HUES64 (cell line): ENCODE results near the gene MAGI1.

ENCODE experiments used
- H3K27ac ChIP-seq: 2 replicates; pipeline ENCODE4 v1.7.0; 2013; ENCODE audit warnings: low read depth, low read length, inconsistent platforms
- H3K27me3 ChIP-seq: 2 replicates; pipeline ENCODE4 v1.6.1; 2013; ENCODE audit warnings: mild to moderate bottlenecking, low read length; ENCODE audit not compliant: insufficient read depth
- H3K36me3 ChIP-seq: 2 replicates; pipeline ENCODE4 v1.6.1; 2013; ENCODE audit warnings: mild to moderate bottlenecking, low read length; ENCODE audit not compliant: insufficient read depth
- H3K4me1 ChIP-seq: 2 replicates; pipeline ENCODE4 v1.6.1; 2013; ENCODE audit warnings: mild to moderate bottlenecking, low read length, moderate library complexity; ENCODE audit not compliant: insufficient read depth
- H3K4me3 ChIP-seq: 2 replicates; pipeline ENCODE4 v1.5.1; 2013; ENCODE audit warnings: mild to moderate bottlenecking, low read length, moderate library complexity
- H3K9ac ChIP-seq: 2 replicates; pipeline ENCODE4 v1.6.1; 2013; ENCODE audit warnings: mild to moderate bottlenecking, low read depth, low read length
- H3K9me3 ChIP-seq: 2 replicates; pipeline ENCODE4 v1.6.1; 2013; ENCODE audit warnings: low read depth, low read length; ENCODE audit not compliant: insufficient read depth
- WGBS: fragments of 150-250, 120-280 bp; methylation state at CpG from one replicate; pipeline ENCODE4 v1.1.7; 2013; ENCODE audit warnings: missing lambda C conversion rate; 5-methylcytosine and 5-hydroxymethylcytosine counted together

MAGI1 gene

DNA sequence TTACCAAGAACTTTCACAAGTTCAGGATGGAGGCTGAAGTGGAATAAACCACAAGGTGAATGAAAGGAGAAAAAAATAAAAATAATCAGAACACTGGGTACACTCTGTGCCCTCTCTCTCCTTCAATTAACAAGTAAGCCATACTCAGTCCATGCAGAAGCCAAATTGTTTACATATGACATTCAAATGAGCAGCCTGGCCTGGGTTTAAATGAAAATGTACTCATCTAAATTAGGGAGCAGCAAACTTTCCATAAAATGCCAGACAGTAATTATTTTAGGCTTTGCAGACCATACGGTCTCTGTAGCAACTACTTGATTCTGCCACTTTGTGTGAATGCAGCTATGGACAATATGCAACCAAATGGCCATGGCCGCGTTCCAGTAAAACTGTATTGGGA lies 376.6 kb downstream of the MAGI1 start:
- Histone ChIP-seq H3K4me3 (no peak overlapping the region), H3K36me3 (no peaks in the 10 kb centered on the region), H3K9me3 (no peaks in the 10 kb centered on the region), H3K27ac (no peak overlapping the region), H3K27me3 (no peaks in the 10 kb centered on the region), H3K9ac (no peak overlapping the region), H3K4me1 (peaks cover 28% of the 10 kb centered on the region)
- WGBS = 63% methylated on average over 3 of the region's 3 CpGs

DNA sequence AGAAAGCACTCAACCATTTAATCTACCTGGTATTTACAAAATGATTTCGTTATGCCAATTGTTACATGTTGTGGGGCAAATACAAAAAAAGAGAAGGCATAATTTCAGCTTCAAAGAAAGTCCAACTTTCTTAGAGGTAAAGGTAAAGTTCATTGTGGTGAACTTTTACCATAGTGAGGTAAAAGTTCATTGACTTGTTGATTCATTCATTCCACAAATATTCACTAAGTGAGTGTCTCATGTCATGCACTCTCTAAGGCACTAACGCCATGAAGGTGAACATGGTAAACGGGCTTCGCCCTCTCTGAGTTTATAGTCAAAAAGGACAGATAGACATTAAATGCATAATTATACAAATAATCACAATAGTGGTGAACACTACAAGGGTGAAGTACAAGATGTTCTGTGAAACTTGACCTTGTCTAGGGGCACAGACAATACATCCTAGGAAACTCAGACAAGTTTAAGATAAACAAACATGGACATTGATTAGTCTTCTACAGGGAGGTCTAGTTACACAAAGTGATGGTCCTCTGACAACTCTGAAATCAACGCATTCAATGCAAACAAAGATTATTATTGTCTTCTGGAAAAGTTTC lies 378.6 kb downstream of the MAGI1 start:
- Histone ChIP-seq H3K4me1 (peaks cover 13% of the 10 kb centered on the region), H3K4me3 (no peak overlapping the region), H3K27ac (no peak overlapping the region), H3K9ac (no peak overlapping the region), H3K9me3 (no peaks in the 10 kb centered on the region), H3K27me3 (no peaks in the 10 kb centered on the region), H3K36me3 (no peaks in the 10 kb centered on the region)
- 94% methylated on average over 5 of the region's 5 CpGs for WGBS

DNA sequence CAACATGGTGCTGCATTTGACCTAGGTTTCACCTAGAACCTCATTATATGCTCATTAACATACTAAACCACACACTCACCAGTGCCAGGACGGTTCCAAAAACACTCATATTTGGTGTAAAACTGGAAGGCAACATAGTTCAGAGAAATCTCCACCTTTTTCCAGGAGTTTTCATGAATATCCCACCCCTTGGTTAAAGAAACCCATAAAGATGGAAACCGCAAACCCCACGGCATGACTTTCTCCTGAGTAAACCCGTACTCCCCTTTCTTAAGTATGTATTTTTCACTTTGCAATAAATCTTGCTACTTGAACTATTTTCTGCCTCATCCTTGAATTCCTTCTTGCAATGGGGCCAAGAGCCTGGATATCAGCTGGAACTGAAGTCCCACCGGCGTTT lies 379.3 kb downstream of the MAGI1 start:
- no peak overlapping the region for H3K27ac ChIP-seq
- no peaks in the 10 kb centered on the region for H3K9me3 ChIP-seq
- no peaks in the 10 kb centered on the region for H3K27me3 ChIP-seq
- H3K4me1 ChIP-seq = peaks cover 10% of the 10 kb centered on the region; the same call in 1 of the 2 replicates
- no peak overlapping the region for H3K4me3 ChIP-seq
- 93% methylated on average over 6 of the region's 6 CpGs for WGBS
- H3K9ac ChIP-seq = no peak overlapping the region
- no peaks in the 10 kb centered on the region for H3K36me3 ChIP-seq

DNA sequence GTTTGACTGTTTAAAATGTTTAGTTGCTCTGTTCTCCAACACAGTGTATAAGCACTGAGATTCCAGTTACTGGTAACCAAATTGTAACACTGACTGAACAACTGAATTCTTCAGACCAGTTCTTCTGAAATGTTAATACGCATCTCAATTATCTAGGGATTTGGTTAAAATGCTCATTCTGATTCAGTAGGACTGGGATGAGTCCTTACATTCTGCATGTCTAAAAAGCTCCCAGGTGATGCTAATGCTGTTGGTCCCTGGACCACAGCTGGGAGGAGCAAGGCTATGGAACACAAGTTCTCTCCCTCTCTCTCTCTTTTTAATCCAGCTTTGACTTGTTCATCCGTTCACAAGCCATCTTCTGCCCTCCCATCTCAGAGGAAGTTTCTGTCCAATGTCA lies 380.3 kb downstream of the MAGI1 start:
- H3K27ac ChIP-seq = no peak overlapping the region
- 76% methylated on average over 2 of the region's 2 CpGs for WGBS
- no peak overlapping the region for H3K9ac ChIP-seq
- no peaks in the 10 kb centered on the region for H3K36me3 ChIP-seq
- no peak overlapping the region for H3K4me3 ChIP-seq
- no peaks in the 10 kb centered on the region for H3K9me3 ChIP-seq
- H3K27me3 ChIP-seq = no peaks in the 10 kb centered on the region
- peaks cover 10% of the 10 kb centered on the region; the same call in 1 of the 2 replicates for H3K4me1 ChIP-seq

DNA sequence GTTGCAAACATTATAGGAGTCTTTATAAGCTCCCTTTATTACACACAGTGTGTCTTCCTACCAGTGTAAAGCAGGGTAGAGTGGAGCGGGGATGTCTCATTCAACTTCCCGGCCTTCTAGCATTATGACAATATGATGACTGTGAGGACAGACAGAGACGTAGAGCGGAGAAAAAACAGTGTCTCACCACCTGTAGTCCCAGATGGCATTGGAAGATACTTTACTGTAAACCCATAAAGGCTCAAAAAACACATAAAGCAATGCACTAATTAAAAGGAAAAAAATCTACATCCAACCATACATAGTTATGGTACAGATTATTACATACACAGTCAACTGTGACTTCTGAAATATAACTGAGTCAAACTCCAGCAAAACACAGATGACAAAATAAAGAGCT lies 383.7 kb downstream of the MAGI1 start:
- Histone ChIP-seq H3K27me3 (no peaks in the 10 kb centered on the region), H3K27ac (no peak overlapping the region), H3K4me1 (peaks cover 10% of the 10 kb centered on the region; the same call in 1 of the 2 replicates), H3K9ac (no peak overlapping the region), H3K9me3 (peaks cover 4% of the 10 kb centered on the region; the same call in 1 of the 2 replicates), H3K4me3 (no peak overlapping the region), H3K36me3 (no peaks in the 10 kb centered on the region)
- 96% methylated on average over 4 of the region's 4 CpGs for WGBS

DNA sequence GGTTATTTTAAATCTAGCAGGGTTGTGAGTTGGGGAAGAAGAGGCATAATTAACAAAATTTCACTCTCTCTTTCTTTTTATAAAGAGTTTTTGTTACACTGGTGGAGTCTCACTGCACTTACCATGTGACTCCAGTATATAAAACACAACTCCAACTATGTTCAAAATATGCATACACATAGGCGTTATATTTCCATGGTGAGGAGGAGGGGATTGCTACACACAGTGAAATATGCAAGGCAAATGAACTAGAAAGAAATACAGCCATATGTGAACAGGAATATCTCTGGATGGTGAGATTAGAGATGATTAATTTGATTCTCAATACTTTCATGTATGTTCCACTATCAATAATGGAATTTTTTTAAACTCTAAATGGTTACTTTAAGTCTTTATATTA lies 385.0 kb downstream of the MAGI1 start:
- H3K9ac ChIP-seq = no peak overlapping the region
- no peaks in the 10 kb centered on the region for H3K36me3 ChIP-seq
- no CpG with 5 or more reads among the region's 1 CpG for WGBS
- H3K4me3 ChIP-seq = no peak overlapping the region
- peaks cover 4% of the 10 kb centered on the region; the same call in 1 of the 2 replicates for H3K9me3 ChIP-seq
- H3K4me1 ChIP-seq = peaks cover 6% of the 10 kb centered on the region; the same call in 1 of the 2 replicates
- H3K27ac ChIP-seq = no peak overlapping the region
- no peaks in the 10 kb centered on the region for H3K27me3 ChIP-seq

DNA sequence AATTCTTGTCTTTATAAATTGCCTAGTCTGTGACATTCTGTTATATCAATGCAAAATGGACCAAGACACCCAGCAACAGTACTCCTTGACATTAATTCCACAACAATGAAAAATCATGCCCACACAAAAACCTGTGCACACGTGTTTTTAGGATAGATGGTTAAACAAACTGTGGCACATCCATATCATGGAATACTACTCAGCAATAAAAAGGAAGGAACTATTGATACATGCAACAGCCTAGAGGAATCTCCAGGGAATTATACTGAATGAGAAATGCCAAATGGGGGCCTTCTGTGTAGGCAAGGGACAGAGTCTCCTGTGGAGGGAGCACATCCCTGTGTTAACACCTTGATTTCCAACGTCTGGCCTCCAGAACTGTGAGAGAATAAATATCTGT lies 388.5 kb downstream of the MAGI1 start:
- Histone ChIP-seq H3K4me1 (no peaks in the 10 kb centered on the region), H3K4me3 (no peak overlapping the region), H3K27me3 (no peaks in the 10 kb centered on the region), H3K9me3 (peaks cover 11% of the 10 kb centered on the region; the same call in 1 of the 2 replicates), H3K9ac (no peak overlapping the region), H3K36me3 (no peaks in the 10 kb centered on the region), H3K27ac (no peak overlapping the region)
- 96% methylated on average over 2 of the region's 2 CpGs for WGBS

DNA sequence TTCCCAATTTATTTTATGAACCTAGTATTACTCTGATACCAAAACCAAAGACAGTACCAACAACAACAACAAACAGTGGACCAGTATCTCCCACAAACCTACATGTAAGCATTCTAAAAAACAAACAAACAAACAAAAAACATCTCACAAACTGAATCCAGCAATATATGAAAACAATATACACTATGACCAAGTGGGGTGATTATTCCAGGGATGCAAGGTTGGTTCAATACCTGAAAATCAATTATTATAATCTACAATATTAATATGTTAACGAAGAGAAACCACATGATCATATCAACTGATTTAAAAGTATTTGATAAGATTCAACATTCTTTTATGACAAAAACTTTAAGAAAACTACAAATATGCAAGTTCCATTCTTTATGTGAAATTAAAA lies 391.3 kb downstream of the MAGI1 start:
- Histone ChIP-seq H3K9ac (no peak overlapping the region), H3K4me3 (no peak overlapping the region), H3K4me1 (peaks cover 5% of the 10 kb centered on the region; the same call in 1 of the 2 replicates), H3K27ac (no peak overlapping the region), H3K36me3 (no peaks in the 10 kb centered on the region), H3K27me3 (no peaks in the 10 kb centered on the region), H3K9me3 (peaks cover 11% of the 10 kb centered on the region; the same call in 1 of the 2 replicates)
- WGBS = no CpG with 5 or more reads among the region's 1 CpG

DNA sequence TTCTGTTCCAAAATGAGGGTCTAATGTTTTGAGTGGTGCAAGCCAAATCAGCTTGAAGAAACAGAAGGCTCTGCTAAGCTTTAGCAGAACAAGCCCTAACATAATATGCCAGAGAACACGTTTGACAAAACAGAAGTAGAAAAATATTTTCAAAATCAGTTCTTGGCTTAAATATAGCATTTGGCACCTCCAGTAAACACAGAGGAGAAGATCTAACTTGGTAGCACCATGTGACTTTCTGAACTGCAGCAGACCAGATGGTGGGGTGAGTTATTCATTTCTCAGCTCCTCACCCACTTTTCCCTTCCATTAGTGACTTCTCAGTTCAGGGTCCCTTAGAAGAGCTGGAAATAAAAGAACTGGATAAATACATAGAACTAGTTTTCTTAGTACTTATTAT lies 395.8 kb downstream of the MAGI1 start:
- peaks cover 25% of the 10 kb centered on the region for H3K4me1 ChIP-seq
- no peaks in the 10 kb centered on the region for H3K27me3 ChIP-seq
- peaks cover 7% of the 10 kb centered on the region; the same call in 1 of the 2 replicates for H3K9me3 ChIP-seq
- no peaks in the 10 kb centered on the region for H3K36me3 ChIP-seq
- WGBS = 100% methylated on average over 1 of the region's 1 CpG
- no peak overlapping the region for H3K4me3 ChIP-seq
- no peak overlapping the region for H3K9ac ChIP-seq
- H3K27ac ChIP-seq = no peak overlapping the region

DNA sequence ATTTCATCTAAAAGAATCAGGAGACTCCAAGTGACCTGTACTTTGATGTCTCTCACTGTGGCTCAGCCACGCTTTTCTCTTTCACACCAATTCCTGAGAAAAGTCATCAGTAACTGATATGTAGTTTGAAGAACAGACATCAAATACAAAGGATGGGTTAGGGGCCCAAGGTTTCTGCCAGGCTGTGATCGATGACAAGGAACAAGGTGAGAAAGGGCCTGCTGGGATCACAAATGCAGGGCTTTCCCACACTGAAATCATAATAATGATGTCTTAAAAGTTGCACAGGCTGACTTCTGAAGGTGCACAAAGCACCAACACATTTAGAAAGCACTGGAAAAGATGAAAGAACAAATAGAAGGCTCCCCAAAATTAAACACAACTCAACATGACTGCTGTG lies 396.9 kb downstream of the MAGI1 start:
- Histone ChIP-seq H3K9me3 (no peaks in the 10 kb centered on the region), H3K27me3 (no peaks in the 10 kb centered on the region), H3K4me3 (no peak overlapping the region), H3K27ac (no peak overlapping the region), H3K4me1 (peaks cover 25% of the 10 kb centered on the region), H3K9ac (no peak overlapping the region), H3K36me3 (no peaks in the 10 kb centered on the region)
- 79% methylated on average over 1 of the region's 2 CpGs for WGBS

DNA sequence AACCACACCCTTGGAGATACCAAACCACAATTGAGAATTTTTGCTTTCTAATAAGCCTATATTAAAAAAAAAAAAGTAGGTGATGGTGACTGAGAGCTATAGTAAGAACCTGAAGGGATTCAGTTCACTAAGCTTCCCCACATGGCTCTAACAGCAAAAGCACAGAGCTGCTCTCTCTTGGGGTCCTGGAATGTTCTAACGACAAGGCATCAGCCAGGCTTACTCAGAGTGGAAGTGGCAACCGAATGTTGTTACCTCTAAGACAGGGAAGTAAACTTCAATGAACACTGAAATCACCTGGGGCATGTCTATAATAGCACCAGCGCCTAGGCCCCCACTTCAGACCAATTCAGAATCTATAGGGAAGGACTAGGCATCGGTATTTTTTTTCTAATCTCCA lies 397.7 kb downstream of the MAGI1 start:
- Histone ChIP-seq H3K4me1 (peaks cover 25% of the 10 kb centered on the region), H3K27ac (no peak overlapping the region; the same call in 1 of the 2 replicates), H3K27me3 (no peaks in the 10 kb centered on the region), H3K36me3 (no peaks in the 10 kb centered on the region), H3K9me3 (no peaks in the 10 kb centered on the region), H3K4me3 (no peak overlapping the region), H3K9ac (no peak overlapping the region)
- WGBS = 55% methylated on average over 4 of the region's 4 CpGs

DNA sequence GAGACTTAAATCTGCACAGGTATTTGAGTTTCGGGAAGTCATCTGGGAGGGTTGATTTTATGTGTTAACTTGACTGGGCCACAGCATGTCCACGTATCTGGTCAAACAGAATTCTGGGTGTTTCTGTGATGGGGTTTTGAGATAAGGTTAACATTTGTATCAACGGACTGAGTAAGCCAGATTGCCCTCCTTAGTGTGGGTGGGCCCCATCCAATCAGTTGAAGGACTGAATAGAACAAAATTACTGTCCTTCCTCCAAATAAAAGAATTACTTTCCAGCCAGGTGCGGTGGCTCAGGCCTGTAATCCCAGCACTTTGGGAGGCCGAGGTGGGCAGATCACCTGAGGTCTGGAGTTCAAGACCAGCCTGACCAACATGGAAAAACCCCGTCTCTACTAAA lies 399.3 kb downstream of the MAGI1 start:
- H3K4me1 ChIP-seq = peaks cover 25% of the 10 kb centered on the region
- no peaks in the 10 kb centered on the region for H3K27me3 ChIP-seq
- no peak overlapping the region for H3K9ac ChIP-seq
- no peak overlapping the region for H3K4me3 ChIP-seq
- H3K9me3 ChIP-seq = no peaks in the 10 kb centered on the region
- H3K27ac ChIP-seq = no peak overlapping the region
- 94% methylated on average over 5 of the region's 6 CpGs for WGBS
- H3K36me3 ChIP-seq = no peaks in the 10 kb centered on the region
